SK-N-SH treated with all-trans-retinoic acid at 6 μM for 48 hours (cell line): Measurements from ENCODE around the gene PLXNA4.

Experiments used
- ATAC-seq: fragments of 200-7000 bp; cut with Tn5 transposase; 3 replicates; pipeline ENCODE4 v1.9.1; 2020; ENCODE audit warnings: mild to moderate bottlenecking, moderate library complexity
- CREB5 ChIP-seq: fragments of 250-450 bp; sonication (Bioruptor Pico); IDR thresholded peaks from 2 replicates; pipeline ENCODE4 v1.5.1; 2020; ENCODE audit warnings: low read depth, mild to moderate bottlenecking, moderate library complexity
- CSDC2 ChIP-seq: fragments of 250-450 bp; sonication (Bioruptor Pico); IDR thresholded peaks from 2 replicates; pipeline ENCODE4 v1.5.0; 2020; ENCODE audit warnings: mild to moderate bottlenecking, moderate library complexity
- CSRNP3 ChIP-seq: fragments of 250-450 bp; sonication (Bioruptor Pico); IDR thresholded peaks from 2 replicates; pipeline ENCODE4 v1.5.1; 2021; ENCODE audit warnings: mild to moderate bottlenecking, moderate library complexity
- ESRRG ChIP-seq: fragments of 250-450 bp; sonication (Bioruptor Pico); IDR thresholded peaks from 2 replicates; pipeline ENCODE4 v1.6.1; 2021; ENCODE audit warnings: mild to moderate bottlenecking
- GLIS3 ChIP-seq: fragments of 250-450 bp; sonication (Bioruptor Pico); IDR thresholded peaks from 2 replicates; pipeline ENCODE4 v1.5.0; 2020; ENCODE audit warnings: mild to moderate bottlenecking, moderate library complexity
- ISL1 ChIP-seq: fragments of 250-450 bp; sonication (Bioruptor Pico); IDR thresholded peaks from 2 replicates; pipeline ENCODE4 v2.1.2; 2022; ENCODE audit warnings: mild to moderate bottlenecking, moderate library complexity
- OSR1 ChIP-seq: fragments of 250-450 bp; sonication (Bioruptor Pico); IDR thresholded peaks from 2 replicates; pipeline ENCODE4 v1.8.0; 2022; ENCODE audit warnings: moderate library complexity, mild to moderate bottlenecking, inconsistent platforms
- PPARA ChIP-seq: fragments of 250-450 bp; sonication (Bioruptor Pico); IDR thresholded peaks from 2 replicates; pipeline ENCODE4 v1.5.0; 2020; ENCODE audit warnings: mild to moderate bottlenecking, borderline replicate concordance
- RARB ChIP-seq: fragments of 250-450 bp; sonication (Bioruptor Pico); IDR thresholded peaks from 2 replicates; pipeline ENCODE4 v1.8.0; 2021; ENCODE audit warnings: mild to moderate bottlenecking, moderate library complexity
- SNAI2 ChIP-seq: fragments of 250-450 bp; sonication (Bioruptor Pico); IDR thresholded peaks from 2 replicates; pipeline ENCODE4 v1.5.0; 2020; ENCODE audit warnings: mild to moderate bottlenecking, moderate library complexity
- TCF4 ChIP-seq: fragments of 250-450 bp; sonication (Bioruptor Pico); IDR thresholded peaks from 2 replicates; pipeline ENCODE4 v1.8.0; 2021; ENCODE audit warnings: mild to moderate bottlenecking, moderate library complexity, borderline replicate concordance
- TOX ChIP-seq: fragments of 250-450 bp; sonication (Bioruptor Pico); IDR thresholded peaks from 2 replicates; pipeline ENCODE4 v1.8.0; 2021; ENCODE audit warnings: mild to moderate bottlenecking, moderate library complexity, borderline replicate concordance
- TSHZ2 ChIP-seq: fragments of 250-450 bp; sonication (Bioruptor Pico); IDR thresholded peaks from 2 replicates; pipeline ENCODE4 v1.5.0; 2020; ENCODE audit warnings: mild to moderate bottlenecking, moderate library complexity
- ZC3H10 ChIP-seq: fragments of 250-450 bp; sonication (Bioruptor Pico); IDR thresholded peaks from 2 replicates; pipeline ENCODE4 v1.5.1; 2021; ENCODE audit warnings: mild to moderate bottlenecking, moderate library complexity
- ZFP3 ChIP-seq: fragments of 250-450 bp; sonication (Bioruptor Pico); IDR thresholded peaks from 2 replicates; pipeline ENCODE4 v1.5.0; 2020; ENCODE audit warnings: mild to moderate bottlenecking, moderate library complexity
- ZFP30 ChIP-seq: fragments of 450-650 bp; formaldehyde crosslinking; IDR thresholded peaks from 2 replicates; pipeline ENCODE4 v1.5.0; 2022; ENCODE audit warnings: mild to moderate bottlenecking, moderate library complexity
- ZNF565 ChIP-seq: fragments of 450-650 bp; formaldehyde crosslinking; conservative IDR thresholded peaks from 2 replicates; pipeline ENCODE4 v1.5.0; 2020; ENCODE audit warnings: low read depth, mild to moderate bottlenecking, moderate library complexity
- ZNF70 ChIP-seq: fragments of 450-650 bp; formaldehyde crosslinking; IDR thresholded peaks from 2 replicates; pipeline ENCODE4 v1.5.0; 2020; ENCODE audit warnings: mild to moderate bottlenecking, moderate library complexity
- ZNF8 ChIP-seq: fragments of 450-650 bp; formaldehyde crosslinking; IDR thresholded peaks from 2 replicates; pipeline ENCODE4 v1.5.0; 2020; ENCODE audit warnings: mild to moderate bottlenecking, moderate library complexity
- TF ChIP-seq, protein P1 (sequence below): fragments of 250-450 bp; sonication (Bioruptor Pico); IDR thresholded peaks from 2 replicates; pipeline ENCODE4 v1.8.0; 2021; ENCODE audit warnings: low read depth, mild to moderate bottlenecking, moderate library complexity, borderline replicate concordance
- TF ChIP-seq, protein P2 (sequence below): fragments of 250-450 bp; sonication (Bioruptor Pico); IDR thresholded peaks from 2 replicates; pipeline ENCODE4 v1.8.0; 2020; ENCODE audit warnings: mild to moderate bottlenecking, moderate library complexity, borderline replicate concordance

Gene PLXNA4

DNA sequence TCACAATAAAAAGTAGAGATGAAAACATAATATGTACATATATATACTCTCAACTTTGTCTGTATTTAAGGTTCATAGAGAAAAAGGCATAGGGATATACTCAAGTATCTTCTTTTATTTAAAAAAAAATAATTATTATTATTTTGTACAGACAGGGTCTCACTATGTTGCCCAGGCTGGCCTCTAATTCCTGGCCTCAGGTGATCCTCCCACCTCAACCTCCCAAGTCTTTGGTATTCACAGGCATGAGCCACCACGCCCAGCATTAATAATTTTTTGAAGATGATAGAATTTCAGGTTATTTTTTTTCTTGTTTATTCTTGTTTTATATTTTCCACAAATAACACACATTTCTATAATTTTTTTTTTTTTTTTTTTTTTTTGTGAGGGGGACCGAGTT is 113.8 kb downstream of the PLXNA4 start:
- no peak for ATAC-seq

GRCh38 chr7:132461032-132461592 is 115.2 kb downstream of the PLXNA4 start:
- no peak for TF ChIP-seq ZNF70 (CRISPR knock-in tag)
- no peak for TF ChIP-seq ESRRG (CRISPR knock-in tag)
- no peak for TF ChIP-seq GLIS3
- TF ChIP-seq RARB (CRISPR knock-in tag), result no peak
- no peak for TF ChIP-seq TCF4 (CRISPR knock-in tag)
- no peak for TF ChIP-seq TOX (CRISPR knock-in tag)
- no peak for TF ChIP-seq ZFP3
- TF ChIP-seq ZNF565 (CRISPR knock-in tag), result no peak
- no peak for TF ChIP-seq SNAI2 (CRISPR knock-in tag)
- no peak for ATAC-seq

More for the DNA sequence above, 113.8 kb downstream of the PLXNA4 start:
- TF ChIP-seq CSRNP3 (CRISPR knock-in tag), result no peak
- TF ChIP-seq, protein P1, sequence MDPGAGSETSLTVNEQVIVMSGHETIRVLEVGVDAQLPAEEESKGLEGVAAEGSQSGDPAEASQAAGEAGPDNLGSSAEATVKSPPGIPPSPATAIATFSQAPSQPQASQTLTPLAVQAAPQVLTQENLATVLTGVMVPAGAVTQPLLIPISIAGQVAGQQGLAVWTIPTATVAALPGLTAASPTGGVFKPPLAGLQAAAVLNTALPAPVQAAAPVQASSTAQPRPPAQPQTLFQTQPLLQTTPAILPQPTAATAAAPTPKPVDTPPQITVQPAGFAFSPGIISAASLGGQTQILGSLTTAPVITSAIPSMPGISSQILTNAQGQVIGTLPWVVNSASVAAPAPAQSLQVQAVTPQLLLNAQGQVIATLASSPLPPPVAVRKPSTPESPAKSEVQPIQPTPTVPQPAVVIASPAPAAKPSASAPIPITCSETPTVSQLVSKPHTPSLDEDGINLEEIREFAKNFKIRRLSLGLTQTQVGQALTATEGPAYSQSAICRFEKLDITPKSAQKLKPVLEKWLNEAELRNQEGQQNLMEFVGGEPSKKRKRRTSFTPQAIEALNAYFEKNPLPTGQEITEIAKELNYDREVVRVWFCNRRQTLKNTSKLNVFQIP (CRISPR knock-in tag), result no peak
- TF ChIP-seq CSDC2 (CRISPR knock-in tag), result no peak
- no peak for TF ChIP-seq TOX (CRISPR knock-in tag)
- TF ChIP-seq ESRRG (CRISPR knock-in tag), result no peak
- TF ChIP-seq RARB (CRISPR knock-in tag), result no peak
- no peak for TF ChIP-seq TSHZ2 (CRISPR knock-in tag)
- no peak for TF ChIP-seq ZC3H10 (CRISPR knock-in tag)
- TF ChIP-seq ISL1 (CRISPR knock-in tag), result no peak
- TF ChIP-seq ZFP30, result no peak
- TF ChIP-seq GLIS3, result no peak
- TF ChIP-seq CREB5 (CRISPR knock-in tag), result no peak
- no peak for TF ChIP-seq ZNF8 (CRISPR knock-in tag)

- ATAC-seq, result no peak
- TF ChIP-seq ZFP30 (no peak), PPARA (CRISPR knock-in tag) (no peak), CSRNP3 (CRISPR knock-in tag) (no peak), OSR1 (CRISPR knock-in tag) (no peak)
- TF ChIP-seq, protein P2, sequence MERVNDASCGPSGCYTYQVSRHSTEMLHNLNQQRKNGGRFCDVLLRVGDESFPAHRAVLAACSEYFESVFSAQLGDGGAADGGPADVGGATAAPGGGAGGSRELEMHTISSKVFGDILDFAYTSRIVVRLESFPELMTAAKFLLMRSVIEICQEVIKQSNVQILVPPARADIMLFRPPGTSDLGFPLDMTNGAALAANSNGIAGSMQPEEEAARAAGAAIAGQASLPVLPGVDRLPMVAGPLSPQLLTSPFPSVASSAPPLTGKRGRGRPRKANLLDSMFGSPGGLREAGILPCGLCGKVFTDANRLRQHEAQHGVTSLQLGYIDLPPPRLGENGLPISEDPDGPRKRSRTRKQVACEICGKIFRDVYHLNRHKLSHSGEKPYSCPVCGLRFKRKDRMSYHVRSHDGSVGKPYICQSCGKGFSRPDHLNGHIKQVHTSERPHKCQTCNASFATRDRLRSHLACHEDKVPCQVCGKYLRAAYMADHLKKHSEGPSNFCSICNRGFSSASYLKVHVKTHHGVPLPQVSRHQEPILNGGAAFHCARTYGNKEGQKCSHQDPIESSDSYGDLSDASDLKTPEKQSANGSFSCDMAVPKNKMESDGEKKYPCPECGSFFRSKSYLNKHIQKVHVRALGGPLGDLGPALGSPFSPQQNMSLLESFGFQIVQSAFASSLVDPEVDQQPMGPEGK (CRISPR knock-in tag), result no peak
Observed at GRCh38 chr7:132458729-132459128, 117.5 kb downstream of the PLXNA4 start.
